HG03565 (cell line): ENCODE measurements around the gene PTH1R.
"Not testable (repeated sequence)": the region's sequence is repeated elsewhere in the genome, so short reads cannot be mapped to it uniquely, and the experiment has no call there.

Source experiments
- ATAC-seq: cut with Tn5 transposase; IDR thresholded peaks from one replicate; pipeline ENCODE4 v1.9.1; 2021; ENCODE audit warnings: mild to moderate bottlenecking, moderate library complexity; ENCODE audit not compliant: unreplicated experiment

The PTH1R gene

DNA sequence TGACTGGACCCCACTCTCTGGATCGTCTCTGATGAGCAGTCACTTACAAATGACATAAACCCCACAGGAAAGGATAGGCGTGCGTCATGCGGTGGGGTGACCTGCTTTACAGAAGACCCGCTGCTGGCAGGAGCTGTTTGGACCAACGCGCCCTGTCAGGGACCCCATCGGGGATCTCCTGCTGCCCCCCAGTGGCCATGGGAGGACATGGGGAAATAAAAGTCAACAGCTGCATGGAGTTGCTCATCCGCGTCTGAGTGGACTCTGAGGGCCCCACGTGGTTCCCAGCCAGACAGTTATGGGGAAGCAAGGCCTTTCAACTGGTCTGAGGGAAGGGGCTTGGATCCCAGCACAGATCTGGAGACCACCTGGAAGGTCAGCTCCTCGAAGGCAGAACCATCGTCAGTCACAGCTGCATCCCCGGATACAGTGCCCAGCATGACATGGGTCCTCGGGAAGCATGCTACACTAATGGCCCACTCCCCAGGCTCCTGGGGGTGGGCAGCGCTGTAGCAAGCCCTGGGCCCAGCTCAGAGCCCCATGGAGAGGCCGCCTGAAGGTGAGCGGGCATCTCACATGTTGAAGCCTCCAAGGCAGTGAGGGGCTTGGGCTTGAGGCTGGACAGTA lies 32.1 kb downstream of the PTH1R start:
- no peak for ATAC-seq

DNA sequence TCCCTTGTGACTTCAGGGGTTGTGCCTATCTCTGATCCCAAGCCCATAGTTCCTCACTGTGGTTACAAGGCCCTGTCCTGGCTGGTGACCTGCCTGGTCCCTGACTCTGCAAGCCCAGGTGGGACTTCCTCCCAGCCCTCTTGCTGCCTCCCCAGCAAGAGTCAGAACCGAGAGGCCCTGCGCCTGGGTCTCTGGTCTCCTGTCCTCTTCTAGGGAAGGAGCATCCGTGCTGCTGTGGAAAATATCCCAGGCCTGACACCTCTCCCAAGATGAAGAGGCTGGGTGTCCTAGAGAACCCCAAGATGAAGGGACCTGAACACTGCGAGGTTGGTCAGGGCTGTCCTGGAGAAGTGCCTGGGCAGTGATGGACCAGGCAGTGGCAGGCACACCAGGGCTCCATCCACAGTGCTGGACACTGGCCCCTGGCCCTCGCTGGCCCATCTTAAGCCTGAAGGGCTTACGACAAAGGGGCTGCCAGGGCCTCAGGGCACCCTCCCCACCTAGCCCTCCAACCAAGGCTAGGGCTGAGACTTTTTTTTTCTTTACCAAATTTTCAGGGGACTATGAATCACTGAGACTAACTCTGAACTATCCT lies 32.7 kb downstream of the PTH1R start:
- no peak for ATAC-seq

DNA sequence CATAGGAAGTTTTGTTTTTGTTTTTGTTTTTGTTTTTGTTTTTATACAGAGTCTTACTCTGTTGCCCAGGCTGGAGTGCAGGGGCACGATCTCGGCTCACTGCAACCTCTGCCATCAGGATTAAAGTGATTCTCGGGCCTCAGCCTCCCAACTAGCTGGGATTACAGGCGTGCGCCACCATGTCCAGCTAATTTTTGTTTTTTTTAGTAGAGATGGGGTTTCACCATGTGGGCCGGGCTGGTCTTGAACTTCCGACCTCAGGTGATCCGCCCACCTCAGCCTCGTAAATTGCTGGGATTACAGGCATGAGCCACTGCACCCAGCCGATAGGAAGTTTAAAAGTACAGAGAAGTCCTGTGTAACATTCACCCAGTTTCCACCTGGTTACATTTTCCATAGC lies 33.4 kb downstream of the PTH1R start:
- ATAC-seq: not testable (repeated sequence)

DNA sequence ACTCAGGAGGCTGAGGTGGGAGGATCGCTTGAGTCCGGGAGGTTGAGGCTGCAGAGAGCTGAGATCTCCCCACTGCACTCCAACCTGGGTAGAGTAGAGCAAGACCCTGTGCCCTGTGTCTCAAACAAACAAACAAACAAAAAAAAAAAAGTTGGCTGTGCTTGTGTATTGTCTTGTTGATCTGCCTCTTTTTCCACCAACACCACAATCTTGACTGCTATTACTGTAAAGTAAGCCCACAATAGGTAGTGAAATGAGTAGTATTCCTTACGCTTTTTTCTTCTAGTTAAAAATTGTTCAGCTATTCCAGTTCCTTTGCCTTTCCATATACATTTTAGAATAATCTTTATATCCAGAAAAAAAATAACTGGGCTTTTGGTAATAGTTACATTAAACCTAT lies 35.5 kb downstream of the PTH1R start:
- ATAC-seq: no peak

DNA sequence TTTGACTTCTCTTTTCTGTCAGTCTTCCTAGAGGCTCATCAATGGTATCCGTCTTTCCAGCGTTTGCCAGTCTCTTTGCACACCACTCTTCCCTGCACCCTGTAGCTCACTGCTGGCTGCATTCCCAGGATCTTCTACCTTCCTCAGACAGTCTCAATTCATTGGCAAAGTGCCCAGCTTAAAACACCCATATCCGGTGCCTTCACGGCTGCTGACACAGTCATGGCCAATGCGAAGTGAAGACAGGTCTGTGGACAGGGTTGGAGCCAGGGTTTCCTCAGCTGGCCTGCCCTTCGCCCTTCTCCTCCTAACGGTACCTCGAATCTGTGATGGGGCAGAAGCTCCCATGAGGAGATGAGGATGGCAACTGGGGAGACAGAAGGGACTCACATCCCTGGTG lies 36.1 kb downstream of the PTH1R start:
- ATAC-seq: no peak

DNA sequence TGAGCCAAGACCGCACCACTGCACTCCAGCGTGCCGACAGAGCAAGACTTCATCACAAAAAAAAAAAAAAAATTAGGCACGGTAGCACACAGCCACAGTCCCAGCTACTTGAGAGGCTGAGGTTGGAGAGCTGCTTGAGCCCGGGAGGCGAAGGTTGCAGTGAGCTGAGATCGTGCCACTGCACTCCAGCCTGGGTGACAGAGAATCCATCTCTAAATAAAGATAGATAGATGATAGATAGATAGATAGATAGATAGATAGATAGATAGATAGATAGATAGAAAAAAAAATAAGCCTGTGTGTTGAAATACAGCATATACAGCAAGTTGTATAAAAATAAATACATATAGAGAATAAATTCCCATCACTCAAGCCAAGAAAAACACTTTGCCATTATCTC lies 37.3 kb downstream of the PTH1R start:
- ATAC-seq: no peak

DNA sequence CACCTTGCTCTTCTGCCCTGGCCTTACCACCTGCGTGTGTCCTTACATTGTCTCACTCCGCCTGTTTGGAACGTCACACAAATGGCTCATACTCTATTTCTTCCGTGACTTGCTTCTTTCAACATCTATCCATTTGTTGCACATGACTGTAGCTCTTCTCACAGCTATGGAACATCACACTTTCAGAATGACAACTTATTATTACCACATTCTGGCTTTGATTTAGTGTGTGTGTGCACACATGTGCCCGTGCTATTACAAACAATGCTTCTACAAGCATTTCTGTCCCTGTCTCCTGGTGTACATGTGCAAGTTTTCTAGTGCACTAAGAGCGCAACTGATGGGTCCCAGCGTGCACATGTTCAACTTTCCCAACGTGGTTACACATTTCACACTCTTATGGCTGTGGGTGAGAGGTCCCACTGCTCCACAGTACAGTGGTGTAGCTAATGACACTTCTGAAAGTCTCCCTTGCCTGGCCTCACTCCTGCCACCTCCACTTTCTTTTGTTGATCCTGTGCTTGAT lies 37.8 kb downstream of the PTH1R start:
- ATAC-seq: no peak

DNA sequence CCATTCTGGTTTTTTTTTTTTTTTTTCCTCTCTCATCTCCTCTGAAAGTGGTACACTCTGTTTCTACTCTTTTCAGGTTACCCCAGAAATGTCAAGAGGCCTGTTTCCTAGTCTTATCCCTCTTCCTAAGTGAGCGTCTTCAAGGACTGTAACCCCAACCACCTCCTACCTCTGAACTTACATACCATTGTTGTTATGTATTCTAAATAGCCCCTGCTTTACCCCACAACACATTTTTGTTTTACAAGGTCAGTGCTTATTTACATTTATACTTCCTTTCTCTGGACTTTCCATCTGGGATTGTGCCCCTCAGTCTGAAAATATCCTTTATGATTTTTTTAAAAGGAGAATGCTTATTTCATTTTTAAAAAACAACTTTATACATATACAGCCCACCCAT lies 38.8 kb downstream of the PTH1R start:
- no peak for ATAC-seq

DNA sequence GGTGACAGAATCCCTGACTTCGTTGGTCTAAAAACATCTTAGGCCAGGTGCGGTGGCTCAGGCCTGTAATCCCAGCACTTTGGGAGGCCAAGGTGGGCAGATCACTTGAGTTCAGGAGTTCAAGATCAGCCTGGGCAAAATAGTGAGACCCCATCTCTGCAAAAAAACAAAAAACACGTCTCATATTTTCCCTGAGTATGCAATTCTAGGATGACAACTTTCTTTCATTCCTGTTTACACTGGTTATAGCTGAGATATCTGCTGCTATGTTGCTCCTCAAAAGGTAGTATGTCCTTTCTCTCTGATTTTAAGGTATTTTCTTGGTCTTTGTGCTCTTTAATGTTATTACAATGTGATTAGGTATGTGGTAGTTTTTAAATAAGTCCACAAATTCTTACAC lies 39.3 kb downstream of the PTH1R start:
- ATAC-seq: no peak

DNA sequence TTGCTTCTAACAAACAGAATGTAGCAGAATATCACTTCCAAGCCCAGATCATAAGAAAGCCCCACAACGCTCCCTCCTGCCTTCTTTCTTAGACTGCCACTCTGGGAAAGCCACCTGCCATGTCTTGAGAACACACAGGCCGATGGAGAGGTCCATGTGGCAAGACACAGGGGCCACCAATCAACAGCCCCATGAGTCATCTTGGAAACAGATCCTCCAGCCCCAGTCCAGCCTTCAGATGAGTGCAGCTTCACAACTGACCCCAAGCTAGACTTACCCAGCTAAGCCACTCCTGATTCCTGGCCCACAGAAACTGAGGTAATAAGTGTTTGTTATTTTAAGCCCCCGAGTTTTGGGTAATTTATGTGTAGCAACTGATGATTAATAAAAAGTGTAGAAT lies 39.7 kb downstream of the PTH1R start:
- no peak for ATAC-seq

DNA sequence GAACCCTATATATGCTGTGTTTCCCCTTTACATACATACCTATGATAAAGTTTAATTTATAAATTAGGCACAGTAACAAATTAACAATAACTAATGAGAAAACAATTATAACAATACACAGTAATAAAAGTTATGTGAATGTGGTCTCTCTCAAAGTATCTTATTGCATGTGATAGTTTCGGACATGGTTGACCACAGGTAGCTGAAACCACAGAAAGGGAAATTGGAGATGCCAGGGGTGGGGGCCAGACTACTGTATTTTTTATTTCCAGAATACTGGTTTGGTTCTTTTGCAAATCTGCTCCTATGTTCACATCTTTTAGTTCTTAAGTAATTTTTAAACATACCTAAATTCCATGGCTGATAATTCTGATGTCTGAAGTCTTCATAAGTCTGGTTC lies 40.7 kb downstream of the PTH1R start:
- ATAC-seq: no peak

DNA sequence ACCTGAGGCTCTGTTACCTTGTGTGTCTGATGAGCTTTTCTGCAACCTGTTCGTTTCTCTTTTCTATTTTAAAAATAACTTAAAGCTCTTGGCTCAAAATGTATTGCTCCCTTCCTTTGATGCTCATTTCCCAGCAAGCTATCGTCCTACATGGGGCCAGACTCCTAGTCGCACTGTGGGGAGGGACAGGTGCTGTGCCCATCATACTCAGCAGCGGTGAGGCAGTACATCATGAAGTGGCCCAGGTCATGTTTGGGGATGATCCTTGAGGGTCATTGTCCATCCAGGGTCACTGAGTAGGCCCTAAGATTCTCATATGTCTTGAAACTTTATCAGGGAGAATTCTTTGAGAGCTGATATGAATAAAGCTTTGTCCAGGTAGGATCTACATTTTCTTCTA lies 41.1 kb downstream of the PTH1R start:
- ATAC-seq: no peak

DNA sequence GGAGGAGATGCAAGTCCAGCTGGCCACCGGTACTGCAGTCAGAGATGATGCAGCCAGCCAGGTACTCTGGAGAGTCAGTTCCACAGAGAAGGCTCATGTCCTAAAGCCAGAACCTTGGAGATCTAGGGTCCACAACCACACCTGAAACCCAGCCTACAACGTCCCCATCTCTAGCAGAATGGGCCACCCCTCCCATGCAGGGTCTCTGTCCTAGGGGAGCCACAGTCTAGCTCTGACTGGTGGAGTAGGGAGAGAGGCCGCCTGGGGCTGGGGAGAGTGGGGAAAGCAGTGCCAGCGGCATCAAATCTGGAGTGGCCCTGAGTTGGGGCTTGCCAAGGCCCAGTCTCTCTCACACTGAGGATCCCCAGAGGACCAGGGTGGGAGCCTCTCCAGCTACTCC lies 43.5 kb downstream of the PTH1R start:
- no peak for ATAC-seq

DNA sequence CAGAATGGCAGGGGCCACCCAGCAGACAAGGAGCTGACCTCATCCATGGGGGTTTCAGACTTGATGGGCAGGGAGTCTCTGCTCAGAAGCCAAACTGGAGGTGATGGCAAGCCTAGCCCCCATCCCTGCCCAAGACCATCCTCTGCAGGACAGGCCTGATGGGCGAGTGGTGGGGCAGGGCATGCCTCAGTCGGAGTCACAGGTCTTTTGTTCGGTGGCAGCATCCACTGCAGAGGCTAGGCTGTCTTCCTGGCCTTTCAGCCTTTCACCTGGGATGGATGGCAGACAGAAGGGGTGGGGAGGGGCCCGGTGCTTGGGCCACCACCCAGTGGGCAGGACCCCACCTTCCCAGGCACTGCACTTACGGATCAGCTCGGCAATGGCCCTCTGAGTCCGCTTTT lies 44.4 kb downstream of the PTH1R start:
- ATAC-seq: no peak

DNA sequence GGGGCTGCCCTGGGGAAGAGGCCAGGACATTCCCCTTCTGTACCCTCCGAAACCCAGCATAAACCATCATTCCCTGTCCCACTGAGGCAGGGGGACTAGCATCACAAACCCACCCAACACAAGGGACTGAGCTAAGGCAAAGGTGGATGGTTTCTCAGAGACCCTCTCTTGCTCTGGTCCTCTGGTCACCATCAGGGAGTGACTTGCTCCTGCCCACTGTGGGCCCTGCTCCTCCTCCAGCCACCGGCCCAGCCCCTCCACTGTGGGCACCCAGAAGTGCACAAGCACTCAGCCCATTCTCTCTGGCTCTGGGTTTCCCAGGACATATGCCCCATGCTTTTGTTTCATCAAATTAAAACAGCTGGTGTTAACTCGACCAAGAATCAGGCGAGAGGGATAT lies 44.9 kb downstream of the PTH1R start:
- ATAC-seq: no peak

DNA sequence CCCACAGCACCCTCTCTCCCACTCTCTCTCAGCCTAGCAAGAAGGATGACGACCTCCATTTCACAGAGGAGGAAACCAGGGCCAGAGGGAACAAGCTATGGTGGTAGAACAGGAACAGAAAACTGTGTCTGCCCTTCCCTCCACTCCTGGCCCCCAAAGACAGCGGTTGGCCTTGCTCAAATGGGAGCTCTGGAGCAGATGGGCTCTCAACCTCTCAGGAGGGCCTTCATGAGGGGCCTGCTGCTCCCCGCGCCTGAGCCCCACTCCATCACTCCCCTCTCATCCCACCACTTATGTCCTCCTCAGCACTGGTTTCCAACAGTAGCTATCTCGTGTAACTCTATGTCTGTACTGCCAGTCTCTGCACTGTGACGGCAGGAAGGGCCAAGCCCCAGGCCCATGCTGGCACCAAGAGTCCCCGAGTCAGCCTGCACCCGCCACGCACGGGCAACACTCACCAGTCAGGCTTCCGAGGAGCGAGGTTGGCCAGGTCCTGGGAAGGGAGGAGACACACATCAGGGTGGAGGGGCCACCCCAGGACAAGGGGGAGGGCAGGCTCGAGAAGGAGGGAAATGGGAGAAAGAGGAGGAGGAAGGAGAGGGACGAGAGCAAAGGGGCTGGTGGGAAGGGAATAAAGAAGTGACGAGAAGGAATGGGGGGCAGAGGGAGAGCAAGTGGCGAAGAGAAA lies 45.5 kb downstream of the PTH1R start:
- ATAC-seq: no peak

DNA sequence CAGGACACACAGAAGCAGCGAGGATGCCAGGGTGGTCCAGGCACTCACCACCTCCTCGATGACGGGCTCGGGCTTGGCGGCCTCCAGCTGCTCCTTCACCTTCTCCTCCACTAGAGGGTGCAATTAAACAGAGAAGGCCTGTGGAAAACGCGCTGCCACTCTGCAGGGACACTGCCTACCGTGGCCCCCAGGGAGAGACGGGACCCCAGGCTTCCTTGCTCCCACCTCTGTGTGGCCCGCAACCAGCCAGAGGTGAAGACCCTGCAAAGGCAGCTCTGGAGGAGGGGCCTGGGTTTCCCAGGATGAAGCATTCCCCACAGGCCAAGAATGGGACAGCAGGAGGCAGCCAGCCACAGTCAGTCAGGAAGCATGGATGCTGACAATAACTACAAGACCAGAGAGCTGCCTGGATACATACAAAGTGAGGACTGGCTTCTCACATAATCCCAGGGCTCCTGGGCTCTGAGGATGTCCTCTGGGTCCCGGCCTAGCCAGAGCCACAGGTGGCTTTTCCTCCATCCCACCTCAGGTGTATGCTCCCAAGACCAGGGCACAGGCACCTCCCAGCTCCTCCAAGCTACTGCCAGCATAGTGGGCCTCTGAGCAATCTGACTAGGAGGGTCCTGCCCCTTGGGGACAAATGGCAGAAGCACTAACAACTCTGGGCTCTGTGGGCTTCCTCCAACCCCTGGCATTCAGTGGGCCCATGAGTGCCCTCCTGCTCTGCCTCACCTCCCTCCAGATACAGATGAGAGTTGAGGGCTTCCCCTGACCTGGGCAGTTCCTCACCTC lies 46.2 kb downstream of the PTH1R start:
- no peak for ATAC-seq

DNA sequence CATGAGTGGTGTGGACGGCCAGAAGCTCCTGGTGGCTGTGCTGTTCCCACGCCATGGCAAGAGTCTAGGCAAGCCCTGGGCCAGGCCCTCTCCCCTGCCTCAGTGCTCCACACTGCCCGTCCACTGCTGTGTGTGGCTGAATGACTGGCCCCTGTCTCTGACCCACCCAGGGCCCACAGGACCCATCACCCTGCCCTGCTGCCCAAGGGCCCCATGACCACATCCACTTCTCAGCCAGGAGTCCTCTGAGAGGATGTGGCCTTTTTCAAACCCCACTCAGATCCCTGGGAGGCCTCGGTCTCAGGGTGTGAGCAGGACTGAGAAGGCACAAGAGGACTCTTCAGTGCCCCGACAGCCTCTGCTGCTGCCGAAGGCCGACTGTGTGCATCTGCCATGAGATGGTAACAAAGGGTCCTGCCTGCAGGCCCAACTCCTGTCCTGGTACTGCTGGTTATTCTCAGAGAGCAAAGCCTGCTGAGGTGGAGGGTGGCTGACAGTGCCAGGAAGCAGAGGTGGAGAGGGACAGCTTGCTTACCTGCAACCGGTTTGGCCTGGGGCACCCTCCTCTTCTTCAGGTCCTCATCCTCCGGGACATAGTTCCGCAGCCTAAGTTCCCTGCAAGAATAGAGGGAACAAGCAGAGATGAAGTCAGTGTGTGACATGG lies 47.5 kb downstream of the PTH1R start:
- ATAC-seq: no peak

DNA sequence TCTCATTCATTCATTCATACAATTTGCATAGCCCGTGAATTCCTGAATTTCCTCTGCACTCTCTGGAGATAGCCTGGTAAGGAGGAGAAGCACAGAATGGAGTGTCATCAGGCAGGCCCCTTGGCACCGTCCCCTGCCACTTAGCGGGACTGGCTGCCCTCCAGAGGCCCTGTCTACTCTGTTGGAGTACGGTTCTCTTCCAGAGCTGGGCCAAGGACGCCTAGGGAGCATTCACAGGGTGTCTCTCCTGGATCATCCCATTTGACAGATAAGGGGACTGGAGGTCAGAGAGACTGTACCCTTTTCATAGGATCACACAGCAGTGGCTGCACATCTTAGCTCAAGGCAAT lies 48.0 kb downstream of the PTH1R start:
- ATAC-seq: no peak

DNA sequence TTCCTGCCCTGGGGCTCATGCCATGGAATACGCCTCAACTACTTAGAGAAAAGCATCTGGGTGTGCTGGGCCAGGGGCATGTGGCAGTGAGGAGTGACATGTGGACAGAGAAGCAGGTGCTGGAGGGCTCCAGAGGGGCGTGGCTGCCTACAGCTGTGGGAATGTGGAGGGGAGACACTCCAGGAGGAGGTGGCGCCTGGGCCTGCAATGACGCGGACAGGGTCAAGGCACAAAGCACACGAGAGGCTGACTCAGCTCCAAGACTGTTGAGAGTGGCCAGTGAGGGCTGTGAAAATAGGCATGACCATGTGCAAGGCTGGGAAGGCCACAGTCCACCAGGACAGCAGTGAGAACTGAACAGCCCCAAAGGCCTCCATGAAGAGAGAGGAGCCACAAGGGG lies 48.5 kb downstream of the PTH1R start:
- ATAC-seq: no peak

DNA sequence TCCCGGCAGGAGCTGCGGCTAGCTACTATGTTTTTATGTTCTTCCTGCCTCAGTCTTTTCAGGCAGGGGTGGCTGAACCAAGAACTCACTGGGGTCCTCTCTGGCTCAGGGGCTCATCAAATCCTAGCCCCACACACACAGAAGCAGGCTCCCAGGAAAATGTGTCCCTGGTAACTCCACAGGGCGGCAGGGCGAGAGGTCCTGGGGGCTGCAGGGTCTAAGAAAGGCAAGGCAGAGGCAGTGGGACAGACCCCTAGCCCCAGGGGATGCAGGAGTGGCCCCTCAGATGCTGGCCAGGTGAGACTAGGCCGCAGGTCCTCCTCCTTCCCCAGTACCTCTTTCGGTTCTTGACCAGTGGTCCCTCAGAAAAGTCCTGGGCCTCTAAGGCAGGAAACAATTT lies 48.9 kb downstream of the PTH1R start:
- ATAC-seq: no peak
